ENCODE data around the gene BAG3. TPM values are rescaled to one million over a fixed set of nuclear protein-coding genes. Genes with fewer than 3 reads are reported as not detected.

Gene BAG3
- total RNA-seq, 1 donor from 2014 or later, result 2.3 TPM

DNA sequence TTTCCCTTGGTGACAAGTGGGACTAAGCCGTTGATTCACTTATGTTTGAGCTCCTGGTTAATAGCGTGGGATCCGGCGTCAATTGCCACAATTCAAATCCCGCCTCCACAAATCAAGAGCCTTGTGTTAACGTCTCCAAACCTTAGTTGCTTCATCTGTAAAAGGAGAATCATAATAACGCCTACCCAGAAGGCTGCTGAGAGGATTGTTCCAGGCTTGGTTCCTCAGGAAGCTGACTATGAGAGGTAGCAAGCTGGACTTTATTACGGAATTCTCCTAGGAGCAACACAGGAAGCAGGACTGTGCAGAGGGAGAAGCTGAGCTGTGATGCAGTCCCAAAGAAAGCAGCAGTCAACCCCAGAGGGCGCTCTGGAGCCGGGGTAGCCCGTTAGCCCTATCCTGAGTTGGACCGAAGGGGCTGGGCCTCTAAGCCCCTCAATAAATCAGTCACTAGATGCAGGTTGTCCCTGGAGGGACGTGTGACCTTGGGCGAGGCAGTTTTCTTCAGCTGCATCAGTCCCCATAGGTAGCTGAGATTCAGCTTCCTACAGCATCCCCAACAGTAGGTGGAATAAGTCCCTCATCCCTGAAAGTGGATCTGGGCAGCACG is 6.9 kb upstream of the BAG3 start:
- Histone ChIP-seq H3K27ac (no peak overlapping the region), H2AFZ (replicated peaks) (peak overlapping the region; percentile 95), H3K9ac (no peak overlapping the region), H3F3A (ENCODE audit: low read depth) (no peaks in the 10 kb centered on the region), H3K4me3 (no peak overlapping the region), H4K20me1 (ENCODE audit: low read depth) (no peaks in the 10 kb centered on the region), H3K4me1 (no peaks in the 10 kb centered on the region), H3K36me3 (no peaks in the 10 kb centered on the region), H3K4me2 (no peak overlapping the region), H3K27me3 (no peaks in the 10 kb centered on the region), H3K79me2 (ENCODE audit: low read depth) (no peaks in the 10 kb centered on the region), H3K9me3 (ENCODE audit: low read depth) (no peaks in the 10 kb centered on the region)
- Mint-ChIP-seq H3K9me3 (no peaks in the 10 kb centered on the region), H3K27ac (no peak overlapping the region), H3K4me1 (peaks cover 8% of the 10 kb centered on the region), H3K36me3 (no peaks in the 10 kb centered on the region), H3K27me3 (ENCODE audit: insufficient read depth, low read depth) (peaks cover 11% of the 10 kb centered on the region), H3K4me3 (no peak overlapping the region)
- no peak for TF ChIP-seq EZH2 (IDR thresholded peaks at IDR 0.05)
- TF ChIP-seq EZH2phosphoT487 (IDR thresholded peaks at IDR 0.05), result no peak
- TF ChIP-seq, protein P1, sequence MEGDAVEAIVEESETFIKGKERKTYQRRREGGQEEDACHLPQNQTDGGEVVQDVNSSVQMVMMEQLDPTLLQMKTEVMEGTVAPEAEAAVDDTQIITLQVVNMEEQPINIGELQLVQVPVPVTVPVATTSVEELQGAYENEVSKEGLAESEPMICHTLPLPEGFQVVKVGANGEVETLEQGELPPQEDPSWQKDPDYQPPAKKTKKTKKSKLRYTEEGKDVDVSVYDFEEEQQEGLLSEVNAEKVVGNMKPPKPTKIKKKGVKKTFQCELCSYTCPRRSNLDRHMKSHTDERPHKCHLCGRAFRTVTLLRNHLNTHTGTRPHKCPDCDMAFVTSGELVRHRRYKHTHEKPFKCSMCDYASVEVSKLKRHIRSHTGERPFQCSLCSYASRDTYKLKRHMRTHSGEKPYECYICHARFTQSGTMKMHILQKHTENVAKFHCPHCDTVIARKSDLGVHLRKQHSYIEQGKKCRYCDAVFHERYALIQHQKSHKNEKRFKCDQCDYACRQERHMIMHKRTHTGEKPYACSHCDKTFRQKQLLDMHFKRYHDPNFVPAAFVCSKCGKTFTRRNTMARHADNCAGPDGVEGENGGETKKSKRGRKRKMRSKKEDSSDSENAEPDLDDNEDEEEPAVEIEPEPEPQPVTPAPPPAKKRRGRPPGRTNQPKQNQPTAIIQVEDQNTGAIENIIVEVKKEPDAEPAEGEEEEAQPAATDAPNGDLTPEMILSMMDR (IDR thresholded peaks at IDR 0.05), result peak; percentile 64
- peak; percentile 73 for DNase-seq (ENCODE audit: low spot score)

- no peaks in the 10 kb centered on the region for H3K36me3 ChIP-seq
- Mint-ChIP-seq H3K27ac (no peak overlapping the region), H3K9me3 (no peaks in the 10 kb centered on the region), H3K36me3 (no peaks in the 10 kb centered on the region), H3K4me1 (peaks cover 8% of the 10 kb centered on the region), H3K4me3 (no peak overlapping the region), H3K27me3 (ENCODE audit: insufficient read depth, low read depth) (peaks cover 11% of the 10 kb centered on the region)
- DNase-seq (ENCODE audit: low spot score), result no peak
- no peaks in the 10 kb centered on the region for H3K4me1 ChIP-seq
- no peaks in the 10 kb centered on the region for H3K79me2 ChIP-seq (ENCODE audit: low read depth)
- no peaks in the 10 kb centered on the region for H3K27me3 ChIP-seq
- H4K20me1 ChIP-seq (ENCODE audit: low read depth), result no peaks in the 10 kb centered on the region
- H3K27ac ChIP-seq, result no peak overlapping the region
- H3K9ac ChIP-seq, result no peak overlapping the region
- H3K4me3 ChIP-seq, result no peak overlapping the region
- no peak overlapping the region for H2AFZ ChIP-seq (replicated peaks)
- H3K9me3 ChIP-seq (ENCODE audit: low read depth), result no peaks in the 10 kb centered on the region
- H3K4me2 ChIP-seq, result no peak overlapping the region
- H3F3A ChIP-seq (ENCODE audit: low read depth), result peaks cover under 1% of the 10 kb centered on the region
- TF ChIP-seq EZH2 (IDR thresholded peaks at IDR 0.05) (no peak), EZH2phosphoT487 (IDR thresholded peaks at IDR 0.05) (no peak)
- TF ChIP-seq, protein P1 (IDR thresholded peaks at IDR 0.05), result no peak
Observed at GRCh38 chr10:119644994-119645393, 6.2 kb upstream of the BAG3 start.

DNA sequence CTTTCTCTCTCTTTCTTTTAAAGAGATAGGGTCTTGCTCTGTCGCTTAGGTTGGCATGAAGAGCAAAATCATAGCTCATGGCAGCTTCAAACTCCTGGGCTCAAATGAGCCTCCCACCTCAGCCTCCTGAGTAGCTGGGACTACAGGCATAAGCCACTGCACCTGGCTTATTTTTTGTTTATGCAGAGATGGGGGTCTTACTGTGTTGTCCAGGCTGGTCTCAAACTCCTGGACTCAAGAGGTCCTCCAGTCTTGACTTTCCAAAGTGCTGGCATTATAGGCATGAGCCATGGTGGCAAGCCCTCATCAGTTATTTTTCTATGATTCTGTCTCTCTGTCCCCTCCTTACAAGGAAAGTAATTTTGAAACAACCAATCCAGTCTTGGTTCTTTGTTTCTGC is 1.1 kb upstream of the BAG3 start:
- Mint-ChIP-seq H3K27ac (no peak overlapping the region), H3K4me1 (peaks cover 30% of the 10 kb centered on the region), H3K9me3 (no peaks in the 10 kb centered on the region), H3K27me3 (ENCODE audit: insufficient read depth, low read depth) (peaks cover 9% of the 10 kb centered on the region), H3K36me3 (peaks cover 2% of the 10 kb centered on the region), H3K4me3 (peak overlapping the region; percentile 93)
- H3F3A ChIP-seq (ENCODE audit: low read depth), result peaks cover 15% of the 10 kb centered on the region
- DNase-seq (ENCODE audit: low spot score), result no peak
- no peaks in the 10 kb centered on the region for H3K9me3 ChIP-seq (ENCODE audit: low read depth)
- peaks cover 20% of the 10 kb centered on the region for H4K20me1 ChIP-seq (ENCODE audit: low read depth)
- H3K27me3 ChIP-seq, result peaks cover 6% of the 10 kb centered on the region
- peaks cover 22% of the 10 kb centered on the region for H3K79me2 ChIP-seq (ENCODE audit: low read depth)
- no peaks in the 10 kb centered on the region for H3K36me3 ChIP-seq
- no peak overlapping the region for H3K9ac ChIP-seq
- TF ChIP-seq EZH2 (IDR thresholded peaks at IDR 0.05), result no peak
- TF ChIP-seq EZH2phosphoT487 (IDR thresholded peaks at IDR 0.05), result no peak
- TF ChIP-seq, protein P1 (IDR thresholded peaks at IDR 0.05), result no peak
- H2AFZ ChIP-seq (replicated peaks), result no peak overlapping the region
- no peak overlapping the region for H3K4me3 ChIP-seq
- peak overlapping the region; percentile 89 for H3K4me2 ChIP-seq
- H3K4me1 ChIP-seq, result peaks cover 15% of the 10 kb centered on the region
- H3K27ac ChIP-seq, result no peak overlapping the region
